K562 (cell line): ENCODE measurements around the gene HSPA1B. TPM values are rescaled to one million over a fixed set of nuclear protein-coding genes. Genes with fewer than 3 reads are reported as not detected.
A peak's percentile ranks its signal among the peaks of the same experiment; 100 is the strongest.

Experiments
- JUN ChIP-seq, 2 experiments: sonication (generic) in 1 of 2; formaldehyde crosslinking in 1 of 2; IDR thresholded peaks; 2 replicates each; pipeline versions ENCODE4 v1.6.1 to v1.8.0; 2012 to 2022; ENCODE audit warnings: borderline replicate concordance in 2 of 2, mild to moderate bottlenecking in 2 of 2, improper control_type of control experiment in 1 of 2, low read depth in 1 of 2, low read length in 1 of 2, missing genetic modification reagents in 1 of 2
- MEF2A ChIP-seq: IDR thresholded peaks from 2 replicates; pipeline ENCODE4 v1.6.1; 2011; ENCODE audit warnings: low read depth, mild to moderate bottlenecking, low read length, moderate library complexity; ENCODE audit not compliant: control insufficient read depth
- MXI1 ChIP-seq: IDR thresholded peaks from 2 replicates; pipeline ENCODE4 v1.6.1; 2011; ENCODE audit warnings: low read depth, mild to moderate bottlenecking, improper control_type of control experiment, low read length
- NR4A1 ChIP-seq, 2 experiments: fragments of 250-450 bp in 1 of 2; fragments of 450-650 bp in 1 of 2; sonication (Bioruptor Pico) in 1 of 2; IDR thresholded peaks; 2 replicates each; pipeline versions ENCODE4 v1.4.0 to v1.6.1; 2016 to 2020; ENCODE audit warnings: mild to moderate bottlenecking in 2 of 2, missing compliant biosample characterization in 1 of 2, missing genetic modification characterization in 1 of 2, moderate library complexity in 1 of 2
- POLR2G ChIP-seq: fragments of 200-400 bp; formaldehyde crosslinking; IDR thresholded peaks from 2 replicates; pipeline ENCODE4 v1.6.1; 2017; ENCODE audit warnings: low read depth, mild to moderate bottlenecking, antibody characterized with exemption, low read length, moderate library complexity
- PTTG1 ChIP-seq: fragments of 450-650 bp; IDR thresholded peaks from 2 replicates; pipeline ENCODE4 v1.6.1; 2016; ENCODE audit warnings: low read depth, mild to moderate bottlenecking, missing genetic modification characterization, missing compliant biosample characterization
- RBFOX2 ChIP-seq: fragments of 200-400 bp; formaldehyde crosslinking; IDR thresholded peaks from 2 replicates; pipeline ENCODE4 v1.6.1; 2017; ENCODE audit warnings: low read depth, mild to moderate bottlenecking, low read length, moderate library complexity
- SIX5 ChIP-seq, 2 experiments: IDR thresholded peaks; 2 replicates each; pipeline ENCODE4 v1.6.1; 2011; ENCODE audit warnings: low read length in 2 of 2, borderline replicate concordance in 1 of 2, low read depth in 1 of 2, mild to moderate bottlenecking in 1 of 2, moderate library complexity in 1 of 2; ENCODE audit not compliant: insufficient read depth in 1 of 2
- SRF ChIP-seq, 2 experiments: fragments of 250-450, 450-650 bp in 1 of 2; sonication (Bioruptor Pico) in 1 of 2; sonication (generic) in 1 of 2; formaldehyde crosslinking; IDR thresholded peaks; 2 replicates each; pipeline versions ENCODE4 v1.5.0 to v1.5.1; 2020 to 2022; ENCODE audit warnings: mild to moderate bottlenecking in 1 of 2, missing genetic modification reagents in 1 of 2
- SUPT5H ChIP-seq: fragments of 450-650 bp; IDR thresholded peaks from 2 replicates; pipeline ENCODE4 v1.6.1; 2016
- TEAD4 ChIP-seq, 2 experiments: sonication (generic) in 1 of 2; formaldehyde crosslinking in 1 of 2; IDR thresholded peaks; 2 replicates each; pipeline versions ENCODE4 v1.6.1 to v1.8.0; 2012 to 2022; ENCODE audit warnings: borderline replicate concordance in 1 of 2, inconsistent platforms in 1 of 2, low read length in 1 of 2, mild to moderate bottlenecking in 1 of 2, missing genetic modification reagents in 1 of 2
- ZKSCAN3 ChIP-seq: fragments of 250-450 bp; sonication (Bioruptor Pico); IDR thresholded peaks from 2 replicates; pipeline ENCODE4 v1.4.0; 2020
- ZNF12 ChIP-seq: sonication (generic); formaldehyde crosslinking; IDR thresholded peaks from 2 replicates; pipeline ENCODE4 v1.4.0; 2020; ENCODE audit warnings: mild to moderate bottlenecking, missing genetic modification reagents
- ZNF79 ChIP-seq: fragments of 250-450 bp; sonication (Bioruptor Pico); IDR thresholded peaks from 2 replicates; pipeline ENCODE4 v1.4.0; 2020; ENCODE audit warnings: low read depth, mild to moderate bottlenecking, moderate library complexity
- polyA plus RNA-seq, 8 experiments: library from polyadenylated mRNA; depleted of rRNA in 4 of 8; stranded (reverse) in 5 of 8; unstranded in 3 of 8; fragments of >200 nt; fragmentation: Nextera tagmentation in 2 of 8; fragmentation: Illumina TruSeq in 1 of 8; extraction: Ambion mirVana in 2 of 8; extraction: Trizol in 1 of 8; gene quantifications; 2 replicates each; pipeline versions ENCODE4 v1.2.1 to v1.2.3, GENCODE V29; 2011 to 2014; ENCODE audit warnings: inconsistent platforms in 1 of 8, missing spikeins in 1 of 8
- total RNA-seq, 7 experiments: library from RNA; depleted of rRNA in 6 of 7; stranded (reverse); fragments of >200 nt in 6 of 7; fragmentation: Illumina TruSeq in 2 of 7; extraction: Trizol in 2 of 7; gene quantifications; 2 replicates each; pipeline versions ENCODE4 v1.2.1 to v1.2.3, GENCODE V29; 2011 to 2021; ENCODE audit warnings: low replicate concordance in 1 of 7
- TF ChIP-seq, protein P1 (sequence below), 2 experiments: fragments of 450-650 bp; IDR thresholded peaks; 2 replicates each; pipeline ENCODE4 v1.6.1; 2016; ENCODE audit warnings: mild to moderate bottlenecking in 2 of 2, borderline replicate concordance in 1 of 2, low read depth in 1 of 2, moderate library complexity in 1 of 2
- TF ChIP-seq, protein P2 (sequence below): fragments of 200-400 bp; formaldehyde crosslinking; IDR thresholded peaks from 2 replicates; pipeline ENCODE4 v1.6.1; 2017; ENCODE audit warnings: mild to moderate bottlenecking, low read depth, low read length, moderate library complexity

The HSPA1B gene
- total and polyA plus RNA-seq, 9 of the 15 experiments (the other 6 are each of a cell fraction or from before 2014, with no cell fraction given) = 0.27 to 227 (median 51.2) TPM

- TF ChIP-seq, protein P1, sequence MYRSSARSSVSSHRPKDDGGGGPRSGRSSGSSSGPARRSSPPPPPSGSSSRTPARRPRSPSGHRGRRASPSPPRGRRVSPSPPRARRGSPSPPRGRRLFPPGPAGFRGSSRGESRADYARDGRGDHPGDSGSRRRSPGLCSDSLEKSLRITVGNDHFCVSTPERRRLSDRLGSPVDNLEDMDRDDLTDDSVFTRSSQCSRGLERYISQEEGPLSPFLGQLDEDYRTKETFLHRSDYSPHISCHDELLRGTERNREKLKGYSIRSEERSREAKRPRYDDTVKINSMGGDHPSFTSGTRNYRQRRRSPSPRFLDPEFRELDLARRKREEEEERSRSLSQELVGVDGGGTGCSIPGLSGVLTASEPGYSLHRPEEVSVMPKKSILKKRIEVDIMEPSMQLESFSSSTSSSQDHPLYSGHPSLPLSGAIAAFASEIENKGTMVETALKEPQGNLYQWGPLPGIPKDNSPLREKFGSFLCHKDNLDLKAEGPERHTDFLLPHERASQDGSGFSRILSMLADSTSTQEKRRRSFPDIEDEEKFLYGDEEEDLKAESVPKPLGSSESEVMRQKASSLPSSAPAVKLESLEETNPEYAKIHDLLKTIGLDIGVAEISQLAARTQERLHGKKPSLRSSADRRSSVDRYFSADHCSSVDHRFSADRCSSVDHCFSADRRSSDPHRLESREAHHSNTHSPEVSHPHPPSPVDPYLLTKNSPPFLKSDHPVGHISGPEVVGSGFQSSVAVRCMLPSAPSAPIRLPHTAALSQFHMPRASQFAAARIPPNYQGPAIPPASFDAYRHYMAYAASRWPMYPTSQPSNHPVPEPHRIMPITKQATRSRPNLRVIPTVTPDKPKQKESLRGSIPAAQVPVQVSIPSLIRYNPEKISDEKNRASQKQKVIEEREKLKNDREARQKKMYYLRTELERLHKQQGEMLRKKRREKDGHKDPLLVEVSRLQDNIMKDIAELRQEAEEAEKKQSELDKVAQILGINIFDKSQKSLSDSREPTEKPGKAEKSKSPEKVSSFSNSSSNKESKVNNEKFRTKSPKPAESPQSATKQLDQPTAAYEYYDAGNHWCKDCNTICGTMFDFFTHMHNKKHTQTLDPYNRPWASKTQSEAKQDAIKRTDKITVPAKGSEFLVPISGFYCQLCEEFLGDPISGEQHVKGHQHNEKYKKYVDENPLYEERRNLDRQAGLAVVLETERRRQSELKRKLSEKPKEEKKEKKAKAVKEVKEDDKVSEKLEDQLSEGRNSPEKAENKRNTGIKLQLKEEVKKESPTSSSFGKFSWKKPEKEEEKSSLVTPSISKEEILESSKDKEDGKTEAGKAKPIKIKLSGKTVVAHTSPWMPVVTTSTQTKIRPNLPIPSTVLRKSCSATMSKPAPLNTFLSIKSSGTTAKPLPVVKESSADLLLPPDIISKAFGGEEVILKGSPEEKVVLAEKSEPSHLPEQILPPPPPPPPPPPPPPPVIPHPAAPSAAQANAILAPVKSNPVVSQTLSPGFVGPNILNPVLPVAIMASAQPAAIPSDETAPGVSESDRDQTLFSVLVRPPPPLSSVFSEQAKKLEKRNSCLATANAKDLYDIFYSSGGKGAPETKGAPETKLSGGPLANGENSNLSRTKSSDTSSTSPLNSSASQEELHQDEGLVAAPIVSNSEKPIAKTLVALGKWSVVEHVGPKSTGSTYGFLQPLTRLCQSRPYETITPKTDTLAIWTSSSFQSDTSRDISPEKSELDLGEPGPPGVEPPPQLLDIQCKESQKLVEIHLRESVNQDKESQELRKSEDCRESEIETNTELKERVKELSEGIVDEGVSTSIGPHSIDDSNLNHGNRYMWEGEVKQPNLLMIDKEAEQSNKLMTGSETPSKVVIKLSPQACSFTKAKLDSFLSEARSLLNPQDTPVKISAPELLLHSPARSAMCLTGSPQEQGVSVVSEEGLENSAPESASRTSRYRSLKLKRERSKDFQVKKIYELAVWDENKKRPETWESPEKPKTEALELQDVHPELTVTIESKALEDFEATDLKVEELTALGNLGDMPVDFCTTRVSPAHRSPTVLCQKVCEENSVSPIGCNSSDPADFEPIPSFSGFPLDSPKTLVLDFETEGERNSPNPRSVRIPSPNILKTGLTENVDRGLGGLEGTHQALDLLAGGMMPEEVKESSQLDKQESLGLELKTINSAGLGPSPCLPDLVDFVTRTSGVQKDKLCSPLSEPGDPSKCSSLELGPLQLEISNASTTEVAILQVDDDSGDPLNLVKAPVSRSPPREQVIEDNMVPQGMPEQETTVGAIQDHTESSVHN (IDR thresholded peaks at IDR 0.05; ENCODE audit: borderline replicate concordance in 1 of 2, low read depth in 1 of 2) = no peak
- TF ChIP-seq NR4A1 (CRISPR knock-in tag; IDR thresholded peaks at IDR 0.05) (0 out of 2 replicates have a peak, but pooled peaks have one; percentile 16), NR4A1 (tag; IDR thresholded peaks at IDR 0.05) (no peak), ZNF12 (CRISPR knock-in tag) (0 out of 2 replicates have a peak, but pooled peaks have one; percentile 25), POLR2G (peak; percentile 48; the same call in 1 of the 2 replicates), SUPT5H (no peak), PTTG1 (tag) (no peak), SIX5 (IDR thresholded peaks at IDR 0.05; ENCODE audit: borderline replicate concordance in 1 of 2, insufficient read depth in 1 of 2, low read depth in 1 of 2, low read length in 2 of 2) (no peak), TEAD4 (IDR thresholded peaks at IDR 0.05; ENCODE audit: low read length) (no peak), TEAD4 (CRISPR knock-in tag; IDR thresholded peaks at IDR 0.05; ENCODE audit: borderline replicate concordance) (0 out of 2 replicates have a peak, but pooled peaks have one; percentile 5), ZNF79 (CRISPR knock-in tag) (no peak), MEF2A (no peak), RBFOX2 (peak; percentile 62), MXI1 (no peak), SRF (CRISPR knock-in tag; IDR thresholded peaks at IDR 0.05) (no peak), JUN (IDR thresholded peaks at IDR 0.05; ENCODE audit: borderline replicate concordance, low read depth, low read length) (no peak), JUN (CRISPR knock-in tag; IDR thresholded peaks at IDR 0.05; ENCODE audit: borderline replicate concordance) (0 out of 2 replicates have a peak, but pooled peaks have one; percentile 7), ZKSCAN3 (CRISPR knock-in tag) (no peak)
- TF ChIP-seq, protein P2, sequence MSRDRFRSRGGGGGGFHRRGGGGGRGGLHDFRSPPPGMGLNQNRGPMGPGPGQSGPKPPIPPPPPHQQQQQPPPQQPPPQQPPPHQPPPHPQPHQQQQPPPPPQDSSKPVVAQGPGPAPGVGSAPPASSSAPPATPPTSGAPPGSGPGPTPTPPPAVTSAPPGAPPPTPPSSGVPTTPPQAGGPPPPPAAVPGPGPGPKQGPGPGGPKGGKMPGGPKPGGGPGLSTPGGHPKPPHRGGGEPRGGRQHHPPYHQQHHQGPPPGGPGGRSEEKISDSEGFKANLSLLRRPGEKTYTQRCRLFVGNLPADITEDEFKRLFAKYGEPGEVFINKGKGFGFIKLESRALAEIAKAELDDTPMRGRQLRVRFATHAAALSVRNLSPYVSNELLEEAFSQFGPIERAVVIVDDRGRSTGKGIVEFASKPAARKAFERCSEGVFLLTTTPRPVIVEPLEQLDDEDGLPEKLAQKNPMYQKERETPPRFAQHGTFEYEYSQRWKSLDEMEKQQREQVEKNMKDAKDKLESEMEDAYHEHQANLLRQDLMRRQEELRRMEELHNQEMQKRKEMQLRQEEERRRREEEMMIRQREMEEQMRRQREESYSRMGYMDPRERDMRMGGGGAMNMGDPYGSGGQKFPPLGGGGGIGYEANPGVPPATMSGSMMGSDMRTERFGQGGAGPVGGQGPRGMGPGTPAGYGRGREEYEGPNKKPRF = no peak
These were observed 42.1 kb upstream of the HSPA1B start (continued) for GRCh38 chr6:31785475-31785874.
